Stimulated activated CD4-positive, alpha-beta T cell treated with anti-CD3 and anti-CD28 coated beads, Interleukin-4, amount 100 ng/mL, for 1 hour (primary cell): ENCODE results near the gene RHBDD1.
"Not testable (repeated sequence)": the region's sequence is repeated elsewhere in the genome, so short reads cannot be mapped to it uniquely, and the experiment has no call there.

Experiments
- DNase-seq: peaks from one replicate; pipeline ENCODE4 v3.0.0-alpha.2; 2020

Gene RHBDD1

GRCh38 chr2:226799976-226800940 lies 35.6 kb upstream of the RHBDD1 start:
- DNase-seq: no peak

GRCh38 chr2:226800941-226801784 lies 34.7 kb upstream of the RHBDD1 start:
- peak; percentile 83 for DNase-seq

GRCh38 chr2:226802573-226802972 lies 33.3 kb upstream of the RHBDD1 start:
- no peak for DNase-seq

- no peak for DNase-seq
Observed at GRCh38 chr2:226803410-226803809, 32.4 kb upstream of the RHBDD1 start.

GRCh38 chr2:226813148-226813701 lies 22.6 kb upstream of the RHBDD1 start:
- DNase-seq: no peak

- no peak for DNase-seq
Observed at GRCh38 chr2:226818930-226819329, 16.9 kb upstream of the RHBDD1 start.

GRCh38 chr2:226825056-226825455 lies 10.8 kb upstream of the RHBDD1 start:
- no peak for DNase-seq

GRCh38 chr2:226828191-226828590 lies 7.7 kb upstream of the RHBDD1 start:
- DNase-seq: no peak

GRCh38 chr2:226829721-226830631 lies 5.9 kb upstream of the RHBDD1 start:
- no peak for DNase-seq

- no peak for DNase-seq
Observed at GRCh38 chr2:226831266-226831665, 4.6 kb upstream of the RHBDD1 start.

- no peak for DNase-seq
Observed at GRCh38 chr2:226832061-226832460, 3.8 kb upstream of the RHBDD1 start.

GRCh38 chr2:226834880-226835279 lies 974 bp upstream of the RHBDD1 start:
- DNase-seq: not testable (repeated sequence)

GRCh38 chr2:226835420-226835795 lies 446 bp upstream of the RHBDD1 start:
- no peak for DNase-seq

GRCh38 chr2:226836548-226836885 lies 663 bp downstream of the RHBDD1 start:
- no peak for DNase-seq

- DNase-seq: no peak
Observed at GRCh38 chr2:226837334-226837733, 1.5 kb downstream of the RHBDD1 start.

- DNase-seq: no peak
Observed at GRCh38 chr2:226837787-226838603, 2.1 kb downstream of the RHBDD1 start.

- DNase-seq: no peak
Observed at GRCh38 chr2:226838722-226839121, 2.9 kb downstream of the RHBDD1 start.

GRCh38 chr2:226839161-226839560 lies 3.3 kb downstream of the RHBDD1 start:
- no peak for DNase-seq

- DNase-seq: no peak
Observed at GRCh38 chr2:226839951-226840350, 4.1 kb downstream of the RHBDD1 start.

- DNase-seq: not testable (repeated sequence)
Observed at GRCh38 chr2:226843001-226843400, 7.1 kb downstream of the RHBDD1 start.

GRCh38 chr2:226845386-226846116 lies 9.7 kb downstream of the RHBDD1 start:
- no peak for DNase-seq
